ENCODE measurements around the gene STAB1. TPM values are rescaled to one million over a fixed set of nuclear protein-coding genes. Genes with fewer than 3 reads are reported as not detected.

The STAB1 gene
- polyA plus RNA-seq, 1 donor (not counting 4 experiments of a cell fraction or from before 2014, with no cell fraction given): not detected

GRCh38 chr3:52446631-52447511 is 48.3 kb upstream of the STAB1 start:
- Histone ChIP-seq H3K4me3 (ENCODE audit: control insufficient read depth in 2 of 3, extremely low read depth in 1 of 3, insufficient read depth in 2 of 3, low read depth in 1 of 3, low read length in 3 of 3) (no peak overlapping the region), H3K9me3 (ENCODE audit: control insufficient read depth, low read depth, low read length) (no peaks in the 10 kb centered on the region), H3K9me1 (ENCODE audit: control insufficient read depth, extremely low read depth, insufficient read depth, low read length) (no peaks in the 10 kb centered on the region), H3K27me3 (ENCODE audit: control insufficient read depth, extremely low read depth, insufficient read depth, low read length) (no peaks in the 10 kb centered on the region), H2AFZ (ENCODE audit: control insufficient read depth, low read length) (no peak overlapping the region), H3K79me2 (ENCODE audit: control insufficient read depth, insufficient read depth, low read length) (no peaks in the 10 kb centered on the region), H3K4me2 (ENCODE audit: control insufficient read depth, extremely low read depth, insufficient read depth, low read depth, low read length) (no peak overlapping the region), H3K27ac (ENCODE audit: control insufficient read depth, insufficient read depth, low read length) (no peak overlapping the region), H3K9ac (ENCODE audit: control insufficient read depth, extremely low read depth, insufficient read depth, low read length) (no peak overlapping the region), H4K20me1 (ENCODE audit: control insufficient read depth, extremely low read depth, insufficient read depth, low read length) (no peaks in the 10 kb centered on the region), H3K4me1 (ENCODE audit: control insufficient read depth, extremely low read depth, insufficient read depth, low read length) (peaks cover 6% of the 10 kb centered on the region), H3K36me3 (ENCODE audit: control insufficient read depth in 2 of 2, extremely low read depth in 1 of 2, insufficient read depth in 2 of 2, low read length in 2 of 2) (no peaks in the 10 kb centered on the region)
- FAIRE-seq (no peak), DNase-seq (ENCODE audit: low read depth, low spot score) (no peak)
- TF ChIP-seq EZH2 (IDR thresholded peaks at IDR 0.05; ENCODE audit: low read length): no peak
- TF ChIP-seq CTCF (optimal IDR thresholded peaks at IDR 0.05 in 1 of 3, IDR thresholded peaks at IDR 0.05 in 1 of 3, conservative IDR thresholded peaks at IDR 0.05 in 1 of 3; ENCODE audit: extremely low read depth in 1 of 3, insufficient read depth in 2 of 3, low read length in 3 of 3): peak in 2 of 3 experiments; percentile 100
- dilution Hi-C loops (cut with MboI; ENCODE audit: extremely low pct_ligation_motif_present, low sequenced_read_pairs): no loop called here

DNA sequence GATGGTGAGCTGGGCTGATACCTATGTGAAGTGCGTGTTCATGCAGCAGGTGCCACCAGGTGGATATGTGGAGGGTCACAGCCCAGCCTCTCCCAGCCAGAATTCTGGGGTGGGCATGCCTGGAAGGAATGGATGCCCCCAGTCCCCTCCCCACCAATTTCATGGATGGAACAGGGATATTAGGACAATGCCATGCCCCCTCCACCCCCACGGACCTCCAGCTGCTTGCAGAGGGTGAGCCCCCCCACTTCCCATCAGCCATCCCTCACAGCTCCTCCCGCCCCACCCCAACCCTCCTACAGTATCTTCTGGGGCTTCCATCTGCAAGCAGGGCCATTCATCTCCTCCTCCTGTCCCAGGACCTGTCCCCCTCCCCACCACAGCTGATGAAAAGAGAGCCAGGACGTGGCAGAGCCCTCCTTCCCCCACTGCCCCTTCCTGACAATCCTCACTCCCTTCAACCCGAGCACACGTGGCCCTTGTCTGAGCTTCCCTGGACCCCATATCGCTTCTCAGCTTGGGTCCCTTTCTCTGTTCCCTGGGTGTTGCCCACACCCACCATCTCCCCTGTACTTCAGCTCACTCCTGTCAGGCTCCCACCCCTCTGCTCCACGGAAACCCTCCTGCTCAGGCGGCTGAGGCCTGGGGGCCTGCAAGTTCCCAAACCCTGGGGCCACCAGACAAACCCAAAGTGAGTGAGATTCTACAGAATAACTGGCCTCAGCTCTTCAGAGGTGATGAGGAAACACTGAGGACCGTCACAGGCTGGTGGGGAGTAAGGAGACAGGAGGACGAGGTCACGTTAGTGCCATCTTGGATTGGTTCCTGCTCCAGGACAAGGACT is 47.4 kb upstream of the STAB1 start:
- Histone ChIP-seq H3K4me1 (ENCODE audit: control insufficient read depth, extremely low read depth, insufficient read depth, low read length) (peaks cover 6% of the 10 kb centered on the region), H3K27me3 (ENCODE audit: control insufficient read depth, extremely low read depth, insufficient read depth, low read length) (no peaks in the 10 kb centered on the region), H2AFZ (ENCODE audit: control insufficient read depth, low read length) (no peak overlapping the region), H3K4me2 (ENCODE audit: control insufficient read depth, extremely low read depth, insufficient read depth, low read depth, low read length) (no peak overlapping the region), H3K79me2 (ENCODE audit: control insufficient read depth, insufficient read depth, low read length) (no peaks in the 10 kb centered on the region), H3K9me1 (ENCODE audit: control insufficient read depth, extremely low read depth, insufficient read depth, low read length) (no peaks in the 10 kb centered on the region), H3K4me3 (ENCODE audit: control insufficient read depth in 2 of 3, extremely low read depth in 1 of 3, insufficient read depth in 2 of 3, low read depth in 1 of 3, low read length in 3 of 3) (no peak overlapping the region), H4K20me1 (ENCODE audit: control insufficient read depth, extremely low read depth, insufficient read depth, low read length) (no peaks in the 10 kb centered on the region), H3K27ac (ENCODE audit: control insufficient read depth, insufficient read depth, low read length) (no peak overlapping the region), H3K36me3 (ENCODE audit: control insufficient read depth in 2 of 2, extremely low read depth in 1 of 2, insufficient read depth in 2 of 2, low read length in 2 of 2) (no peaks in the 10 kb centered on the region), H3K9ac (ENCODE audit: control insufficient read depth, extremely low read depth, insufficient read depth, low read length) (no peak overlapping the region), H3K9me3 (ENCODE audit: control insufficient read depth, low read depth, low read length) (no peaks in the 10 kb centered on the region)
- dilution Hi-C loops (cut with MboI; ENCODE audit: extremely low pct_ligation_motif_present, low sequenced_read_pairs): no loop called here
- TF ChIP-seq EZH2 (IDR thresholded peaks at IDR 0.05; ENCODE audit: low read length): no peak
- no peak for TF ChIP-seq CTCF (optimal IDR thresholded peaks at IDR 0.05 in 1 of 3, IDR thresholded peaks at IDR 0.05 in 1 of 3, conservative IDR thresholded peaks at IDR 0.05 in 1 of 3; ENCODE audit: extremely low read depth in 1 of 3, insufficient read depth in 2 of 3, low read length in 3 of 3)
- DNase-seq (ENCODE audit: low read depth, low spot score) (no peak), FAIRE-seq (no peak)
